Uterus (tissue), 4 donors: ENCODE results near the gene BST1. TPM values are rescaled to one million over a fixed set of nuclear protein-coding genes. Genes with fewer than 3 reads are reported as not detected.

Experiments used
- DNase-seq, 2 donors: peaks; one replicate each; pipeline ENCODE4 v3.0.0-alpha.2; 2019 to 2020
- H3K27ac ChIP-seq, 2 donors: fragments of 200-600 bp; sonication (generic); 1 replicate in 1 of 2; 2 replicates in 1 of 2; pipeline ENCODE4 v1.5.1; 2016 to 2018
- H3K27me3 ChIP-seq, 2 donors: fragments of 200-600 bp; sonication (generic); one replicate each; pipeline ENCODE4 v1.5.1; 2018 to 2019; ENCODE audit warnings: control low read depth in 1 of 2
- H3K36me3 ChIP-seq, 2 donors: fragments of 200-600 bp; sonication (generic); one replicate each; pipeline ENCODE4 v1.5.1; 2019; ENCODE audit warnings: control low read depth in 1 of 2
- H3K4me1 ChIP-seq, 2 donors: fragments of 200-600 bp; sonication (generic); one replicate each; pipeline ENCODE4 v1.5.1; 2018 to 2019; ENCODE audit warnings: control low read depth in 1 of 2
- H3K4me3 ChIP-seq, 2 donors: fragments of 200-600 bp; sonication (generic); 1 replicate in 1 of 2; 2 replicates in 1 of 2; pipeline ENCODE4 v1.5.1; 2018 to 2019; ENCODE audit warnings: mild to moderate bottlenecking in 1 of 2
- H3K9me3 ChIP-seq, 2 donors: fragments of 200-600 bp; sonication (generic); one replicate each; pipeline ENCODE4 v1.5.1; 2019; ENCODE audit warnings: control low read depth in 1 of 2
- POLR2A ChIP-seq, 2 donors: fragments of 450-650 bp; IDR thresholded peaks; one replicate each; pipeline ENCODE4 v1.6.1; 2016; ENCODE audit warnings: antibody characterized with exemption in 2 of 2, mild to moderate bottlenecking in 1 of 2, moderate library complexity in 1 of 2
- intact Hi-C: fragments of 100-400 bp; cut with DNase I; formaldehyde crosslinking; loops from one replicate; pipeline ENCODE4 v1.15.1; 2023; ENCODE audit warnings: low total_unique reads
- total RNA-seq, 4 donors: library from RNA; depleted of rRNA in 3 of 4; stranded (reverse); fragments of >200 nt in 3 of 4; gene quantifications; one replicate each; pipeline versions ENCODE4 v1.1.0 to v1.2.4, GENCODE V29; 2014 to 2023
- TF ChIP-seq, protein P1 (sequence below), 4 experiments: fragments of 200-600 bp in 2 of 4; fragments of 450-650 bp in 2 of 4; sonication (generic) in 2 of 4; IDR thresholded peaks; one replicate each; pipeline ENCODE4 v1.5.1; 2016 to 2019; ENCODE audit warnings: antibody characterized with exemption in 4 of 4, mild to moderate bottlenecking in 2 of 4, moderate library complexity in 1 of 4
- donor health status: DM: yes; HTN: yes; CAD: no.

BST1 gene
- total RNA-seq, 4 donors from 2014 or later: 1.5 to 11.4 (median 7.7) TPM; not detected in 1

DNA sequence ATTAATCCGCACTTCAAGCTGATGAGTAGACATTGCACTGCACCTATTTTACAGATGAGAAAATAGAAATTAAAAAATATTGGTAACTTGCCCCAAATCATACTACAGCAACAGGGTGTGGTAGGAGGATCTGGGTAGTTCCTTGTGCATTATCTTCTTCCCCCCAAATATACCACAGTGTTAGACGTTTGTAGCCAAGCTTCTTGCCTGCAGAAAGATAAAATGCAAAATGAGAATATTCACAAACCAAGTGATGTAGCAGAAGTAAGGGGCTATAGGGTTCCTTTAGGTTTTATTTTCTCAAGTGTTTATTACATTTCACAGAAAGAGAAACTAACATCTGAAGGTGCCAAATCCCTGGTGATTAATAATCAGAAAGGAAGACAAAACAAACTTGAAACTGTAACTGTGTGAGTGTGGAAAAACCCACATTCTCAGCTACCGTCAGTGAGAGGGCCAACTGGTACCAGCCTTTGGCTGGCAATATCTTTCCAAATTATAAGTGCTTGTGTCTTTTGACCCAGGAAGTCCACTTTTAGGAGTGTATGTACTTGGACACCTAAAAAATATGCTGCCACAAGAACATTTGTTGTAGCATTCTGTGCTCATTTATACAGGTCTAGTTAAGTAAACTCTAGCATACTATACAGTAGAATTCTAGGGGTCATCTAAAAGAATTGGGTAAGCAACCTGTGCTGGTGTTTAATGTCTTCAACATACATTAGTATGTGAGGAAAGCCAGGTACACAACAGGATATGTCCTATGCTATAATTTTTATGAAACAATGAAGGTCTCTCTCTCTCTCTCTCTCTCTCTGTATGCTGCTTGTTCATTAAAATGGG is 68.6 kb downstream of the BST1 start:
- DNase-seq: no peak
- intact Hi-C loops: no loop called here
- no peak overlapping the region for H3K4me3 ChIP-seq
- TF ChIP-seq POLR2A (IDR thresholded peaks at IDR 0.05): no peak
- TF ChIP-seq, protein P1, sequence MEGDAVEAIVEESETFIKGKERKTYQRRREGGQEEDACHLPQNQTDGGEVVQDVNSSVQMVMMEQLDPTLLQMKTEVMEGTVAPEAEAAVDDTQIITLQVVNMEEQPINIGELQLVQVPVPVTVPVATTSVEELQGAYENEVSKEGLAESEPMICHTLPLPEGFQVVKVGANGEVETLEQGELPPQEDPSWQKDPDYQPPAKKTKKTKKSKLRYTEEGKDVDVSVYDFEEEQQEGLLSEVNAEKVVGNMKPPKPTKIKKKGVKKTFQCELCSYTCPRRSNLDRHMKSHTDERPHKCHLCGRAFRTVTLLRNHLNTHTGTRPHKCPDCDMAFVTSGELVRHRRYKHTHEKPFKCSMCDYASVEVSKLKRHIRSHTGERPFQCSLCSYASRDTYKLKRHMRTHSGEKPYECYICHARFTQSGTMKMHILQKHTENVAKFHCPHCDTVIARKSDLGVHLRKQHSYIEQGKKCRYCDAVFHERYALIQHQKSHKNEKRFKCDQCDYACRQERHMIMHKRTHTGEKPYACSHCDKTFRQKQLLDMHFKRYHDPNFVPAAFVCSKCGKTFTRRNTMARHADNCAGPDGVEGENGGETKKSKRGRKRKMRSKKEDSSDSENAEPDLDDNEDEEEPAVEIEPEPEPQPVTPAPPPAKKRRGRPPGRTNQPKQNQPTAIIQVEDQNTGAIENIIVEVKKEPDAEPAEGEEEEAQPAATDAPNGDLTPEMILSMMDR (IDR thresholded peaks at IDR 0.05): no peak
- H3K4me1 ChIP-seq: no peaks in the 10 kb centered on the region
- no peaks in the 10 kb centered on the region for H3K27me3 ChIP-seq
- no peaks in the 10 kb centered on the region for H3K9me3 ChIP-seq
- no peaks in the 10 kb centered on the region for H3K36me3 ChIP-seq
- H3K27ac ChIP-seq: no peak overlapping the region

DNA sequence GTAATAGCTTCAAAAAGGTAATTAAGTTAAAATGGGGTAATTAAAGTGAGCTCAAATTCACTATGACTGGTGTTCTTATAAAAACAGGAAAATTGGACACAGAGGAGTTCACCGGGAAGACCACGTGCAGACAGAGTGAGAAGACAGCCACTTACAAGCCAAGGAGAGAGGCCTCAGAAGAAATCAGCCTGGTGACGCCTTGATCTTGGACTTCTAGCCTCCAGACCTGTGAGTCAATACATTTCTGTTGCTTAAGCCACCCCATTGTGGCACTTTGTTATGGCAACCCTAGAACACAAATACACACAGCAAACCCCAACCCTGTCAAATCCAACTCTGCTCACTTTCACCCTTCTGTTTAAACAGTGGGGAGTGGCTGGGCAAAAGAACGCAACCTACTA is 71.2 kb downstream of the BST1 start:
- no peaks in the 10 kb centered on the region for H3K4me1 ChIP-seq
- no peak overlapping the region for H3K4me3 ChIP-seq
- TF ChIP-seq POLR2A (IDR thresholded peaks at IDR 0.05): no peak
- TF ChIP-seq, protein P1 (IDR thresholded peaks at IDR 0.05): no peak
- no peaks in the 10 kb centered on the region for H3K36me3 ChIP-seq
- no peaks in the 10 kb centered on the region for H3K27me3 ChIP-seq
- H3K9me3 ChIP-seq: no peaks in the 10 kb centered on the region
- intact Hi-C loops: no loop called here
- no peak for DNase-seq
- no peak overlapping the region for H3K27ac ChIP-seq

GRCh38 chr4:15776871-15777648 is 74.2 kb downstream of the BST1 start:
- no peaks in the 10 kb centered on the region for H3K9me3 ChIP-seq
- TF ChIP-seq POLR2A (IDR thresholded peaks at IDR 0.05): no peak
- TF ChIP-seq, protein P1 (IDR thresholded peaks at IDR 0.05): no peak
- H3K36me3 ChIP-seq: no peaks in the 10 kb centered on the region
- no peak overlapping the region for H3K27ac ChIP-seq
- H3K4me1 ChIP-seq: no peaks in the 10 kb centered on the region
- intact Hi-C loops: no loop called here
- no peaks in the 10 kb centered on the region for H3K27me3 ChIP-seq
- no peak overlapping the region for H3K4me3 ChIP-seq
- DNase-seq: no peak

GRCh38 chr4:15777697-15778288 is 74.9 kb downstream of the BST1 start:
- H3K36me3 ChIP-seq: no peaks in the 10 kb centered on the region
- no peaks in the 10 kb centered on the region for H3K4me1 ChIP-seq
- no peak overlapping the region for H3K4me3 ChIP-seq
- TF ChIP-seq, protein P1 (IDR thresholded peaks at IDR 0.05): no peak
- TF ChIP-seq POLR2A (IDR thresholded peaks at IDR 0.05): no peak
- no peak for DNase-seq
- no peaks in the 10 kb centered on the region for H3K27me3 ChIP-seq
- intact Hi-C loops: no loop called here
- no peak overlapping the region for H3K27ac ChIP-seq
- no peaks in the 10 kb centered on the region for H3K9me3 ChIP-seq
